HCT116 (cell line): ENCODE measurements around the gene SLC2A4. TPM values are rescaled to one million over a fixed set of nuclear protein-coding genes. Genes with fewer than 3 reads are reported as not detected.
A peak's percentile ranks its signal among the peaks of the same experiment; 100 is the strongest.

ENCODE experiments used
- ATAC-seq: fragments of 200-7000 bp; cut with Tn5 transposase; 2 replicates; pipeline ENCODE4 v1.9.1; 2020; ENCODE audit warnings: mild to moderate bottlenecking, moderate library complexity
- BruUV-seq: library from RNA; stranded (reverse); fragments of 400-500 nt; replicated peaks from 2 replicates; lab custom pipeline; 2021; lab: Mats Ljungman, UMichigan
- CTCF ChIA-PET: fragments of 300-600 bp; sonication (Branson Sonifier 250); formaldehyde crosslinking; loops from one replicate; lab custom pipeline; 2021; ENCODE audit warnings: antibody characterized with exemption; lab: Charles Lee
- POLR2A ChIA-PET: fragments of 300-600, 350-600 bp; sonication (Branson Sonifier 250); formaldehyde crosslinking; loops from one replicate; lab custom pipeline; 2021; ENCODE audit warnings: antibody characterized with exemption; lab: Charles Lee
- RAD21 ChIA-PET, 2 experiments: fragments of 300-600 bp; sonication (Branson Sonifier 250); formaldehyde crosslinking; loops; one replicate each; lab custom pipeline; 2023; ENCODE audit warnings: low total read pairs in 2 of 2; ENCODE audit not compliant: uncharacterized antibody in 2 of 2, unreplicated experiment in 2 of 2, low non-redundant PET in 1 of 2; lab: Charles Lee
- DNase-seq: peaks from one replicate; pipeline ENCODE4 v3.0.0-alpha.2; 2010; ENCODE audit warnings: low read depth, low spot score
- H2AFZ ChIP-seq: fragments of 200-600 bp; shearing (Covaris generic), sonication (generic); 2 replicates; pipeline ENCODE4 v1.6.1; 2017; ENCODE audit warnings: low read depth, mixed run types, mixed read lengths, antibody characterized with exemption, low read length; ENCODE audit not compliant: poor library complexity, severe bottlenecking
- H3K27ac ChIP-seq: 2 replicates; pipeline ENCODE4 v1.5.1; 2012; ENCODE audit warnings: low read depth, low read length
- H3K27me3 ChIP-seq: fragments of 200-600 bp; sonication (generic); 2 replicates; pipeline ENCODE4 v1.6.1; 2016; ENCODE audit warnings: mixed run types, low read length, mixed read lengths; ENCODE audit not compliant: insufficient read depth
- H3K36me3 ChIP-seq, 2 experiments: fragments of 200-500 bp in 1 of 2; fragments of 200-600 bp in 1 of 2; sonication (Bioruptor generic) in 1 of 2; sonication (generic) in 1 of 2; 2 replicates each; pipeline versions ENCODE4 v1.5.1 to v1.6.1; 2014 to 2016; ENCODE audit warnings: low read length in 2 of 2, inconsistent platforms in 1 of 2, mixed read lengths in 1 of 2, mixed run types in 1 of 2; ENCODE audit not compliant: insufficient read depth in 2 of 2, control insufficient read depth in 1 of 2
- H3K4me1 ChIP-seq, 2 experiments: fragments of 200-600 bp in 1 of 2; sonication (generic) in 1 of 2; 2 replicates each; pipeline versions ENCODE4 v1.5.1 to v1.6.1; 2012 to 2017; ENCODE audit warnings: low read length in 2 of 2, inconsistent platforms in 1 of 2, mild to moderate bottlenecking in 1 of 2, mixed read lengths in 1 of 2, mixed run types in 1 of 2, moderate library complexity in 1 of 2; ENCODE audit not compliant: insufficient read depth in 2 of 2, control insufficient read depth in 1 of 2
- H3K4me2 ChIP-seq: fragments of 200-600 bp; sonication (generic); 2 replicates; pipeline ENCODE4 v1.6.1; 2017; ENCODE audit warnings: mixed run types, low read length, mixed read lengths
- H3K4me3 ChIP-seq, 2 experiments: fragments of 200-600 bp in 1 of 2; sonication (generic) in 1 of 2; replicated peaks in 1 of 2; 2 replicates each; pipeline ENCODE4 v1.5.1; 2011 to 2016; ENCODE audit warnings: low read length in 2 of 2, control low read depth in 1 of 2, low read depth in 1 of 2, mild to moderate bottlenecking in 1 of 2, mixed read lengths in 1 of 2, mixed run types in 1 of 2
- H3K79me2 ChIP-seq: fragments of 200-600 bp; sonication (generic); 2 replicates; pipeline ENCODE4 v1.6.1; 2017; ENCODE audit warnings: mild to moderate bottlenecking, mixed run types, low read length, moderate library complexity, mixed read lengths; ENCODE audit not compliant: insufficient read depth
- H3K9ac ChIP-seq: fragments of 200-600 bp; sonication (generic); 2 replicates; pipeline ENCODE4 v1.6.1; 2016; ENCODE audit warnings: low read length, mixed read lengths
- H3K9me2 ChIP-seq: fragments of 200-600 bp; sonication (generic), shearing (Covaris generic); 2 replicates; pipeline ENCODE4 v1.6.1; 2017; ENCODE audit warnings: mixed run types, mild to moderate bottlenecking, moderate library complexity; ENCODE audit not compliant: insufficient read depth
- H3K9me3 ChIP-seq, 2 experiments: fragments of 200-500 bp in 1 of 2; fragments of 200-600 bp in 1 of 2; sonication (Bioruptor generic) in 1 of 2; sonication (generic) in 1 of 2; 2 replicates each; pipeline ENCODE4 v1.6.1; 2014 to 2017; ENCODE audit warnings: low read length in 2 of 2, mixed read lengths in 2 of 2, inconsistent platforms in 1 of 2, low read depth in 1 of 2, mild to moderate bottlenecking in 1 of 2, mixed run types in 1 of 2, moderate library complexity in 1 of 2; ENCODE audit not compliant: control insufficient read depth in 1 of 2, insufficient read depth in 1 of 2
- H4K20me1 ChIP-seq: fragments of 200-600 bp; sonication (generic), shearing (Covaris generic); 2 replicates; pipeline ENCODE4 v1.6.1; 2017; ENCODE audit warnings: mixed run types, mild to moderate bottlenecking, moderate library complexity; ENCODE audit not compliant: insufficient read depth
- CBX3 ChIP-seq: IDR thresholded peaks from 2 replicates; pipeline ENCODE4 v1.6.1; 2012; ENCODE audit warnings: low read depth
- EGR1 ChIP-seq: IDR thresholded peaks from 2 replicates; pipeline ENCODE4 v1.6.1; 2012; ENCODE audit warnings: low read depth
- ELF1 ChIP-seq: IDR thresholded peaks from 2 replicates; pipeline ENCODE4 v1.6.1; 2012; ENCODE audit warnings: low read depth, borderline replicate concordance
- EZH2 ChIP-seq: fragments of 200-600 bp; sonication (generic); IDR thresholded peaks from 2 replicates; pipeline ENCODE4 v1.6.1; 2017; ENCODE audit warnings: antibody characterized with exemption, mixed run types
- EZH2phosphoT487 ChIP-seq: fragments of 200-600 bp; IDR thresholded peaks from 2 replicates; pipeline ENCODE4 v1.6.1; 2018; ENCODE audit warnings: antibody characterized with exemption, borderline replicate concordance
- JUND ChIP-seq: IDR thresholded peaks from 2 replicates; pipeline ENCODE4 v1.6.1; 2012
- SIN3A ChIP-seq: IDR thresholded peaks from 2 replicates; pipeline ENCODE4 v1.6.1; 2012; ENCODE audit warnings: low read depth
- SRF ChIP-seq: IDR thresholded peaks from 2 replicates; pipeline ENCODE4 v1.6.1; 2012; ENCODE audit warnings: low read depth
- TCF7L2 ChIP-seq: IDR thresholded peaks from 2 replicates; pipeline ENCODE4 v1.7.0; 2011; ENCODE audit warnings: borderline replicate concordance, inconsistent platforms; ENCODE audit not compliant: insufficient read depth, insufficient read length; ENCODE audit errors: extremely low read depth
- YY1 ChIP-seq: IDR thresholded peaks from 2 replicates; pipeline ENCODE4 v1.6.1; 2011; ENCODE audit warnings: low read length, low read depth, moderate library complexity, mild to moderate bottlenecking; ENCODE audit not compliant: insufficient replicate concordance; ENCODE audit errors: extremely low read depth
- ZFX ChIP-seq: fragments of 450-650 bp; IDR thresholded peaks from 2 replicates; pipeline ENCODE4 v1.6.1; 2017
- intact Hi-C: fragments of 100-400 bp; cut with micrococcal nuclease; formaldehyde crosslinking; loops from 2 replicates; pipeline ENCODE4 v1.10.0; 2022
- total RNA-seq: library from RNA; stranded (reverse); gene quantifications from one replicate; pipeline ENCODE4 v1.2.1, GENCODE V29; 2021; ENCODE audit not compliant: unreplicated experiment
- TF ChIP-seq, protein P1 (sequence below): IDR thresholded peaks from 2 replicates; pipeline ENCODE4 v1.6.1; 2012
- TF ChIP-seq, protein P2 (sequence below): IDR thresholded peaks from 2 replicates; pipeline ENCODE4 v1.6.1; 2012
- TF ChIP-seq, protein P3 (sequence below), 3 experiments: fragments of 200-600 bp in 1 of 3; sonication (generic) in 1 of 3; IDR thresholded peaks in 2 of 3; conservative IDR thresholded peaks in 1 of 3; 2 replicates each; pipeline ENCODE4 v1.5.1; 2012 to 2017; ENCODE audit warnings: low read depth in 2 of 3, low read length in 2 of 3, antibody characterized with exemption in 1 of 3, borderline replicate concordance in 1 of 3, control low read depth in 1 of 3, mild to moderate bottlenecking in 1 of 3, mixed read lengths in 1 of 3, mixed run types in 1 of 3, moderate library complexity in 1 of 3; ENCODE audit not compliant: insufficient read depth in 1 of 3

The SLC2A4 gene
- total RNA-seq, 1 experiment from 2014 or later = 2.5 TPM

DNA sequence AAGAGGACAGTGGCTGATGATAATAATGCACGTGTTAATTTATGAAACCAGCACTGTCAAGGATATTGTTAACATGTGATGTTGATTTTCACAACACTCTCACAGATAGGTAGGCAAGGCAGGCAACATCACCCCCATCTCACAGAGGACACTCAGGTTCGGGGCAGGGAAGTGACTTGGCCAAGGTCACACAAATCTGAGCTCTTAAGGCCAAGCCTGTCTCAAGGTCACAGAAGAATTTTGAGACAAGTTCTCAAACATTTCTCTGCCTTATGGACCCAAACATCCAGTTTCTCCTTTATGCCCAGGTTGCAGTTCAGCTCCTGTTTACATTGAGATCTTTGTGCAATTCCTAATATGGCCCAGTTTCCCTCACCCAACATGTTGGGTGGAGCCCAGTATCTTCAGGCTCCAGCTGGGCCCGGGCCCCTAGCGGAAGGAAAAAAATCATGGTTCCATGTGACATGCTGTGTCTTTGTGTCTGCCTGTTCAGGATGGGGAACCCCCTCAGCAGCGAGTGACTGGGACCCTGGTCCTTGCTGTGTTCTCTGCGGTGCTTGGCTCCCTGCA lies 1.3 kb downstream of the SLC2A4 start:
- Histone ChIP-seq H4K20me1 (no peaks in the 10 kb centered on the region), H3K4me1 (peaks cover 13 to 34% of the 10 kb centered on the region in 2 experiments), H3K4me3 (no peak overlapping the region), H3K4me2 (peak overlapping the region; percentile 98; the same call in 1 of the 2 replicates), H3K9me3 (no peaks in the 10 kb centered on the region), H3K27me3 (no peaks in the 10 kb centered on the region), H3K79me2 (no peaks in the 10 kb centered on the region), H3K27ac (no peak overlapping the region), H3K36me3 (no peaks in the 10 kb centered on the region), H3K9me2 (no peaks in the 10 kb centered on the region), H2AFZ (no peak overlapping the region)
- RAD21 ChIA-PET = no interaction called here
- BruUV-seq = no TSS peak
- intact Hi-C loops = no loop called here
- no peak for DNase-seq
- TF ChIP-seq EZH2phosphoT487 (no peak), ZFX (no peak), SRF (no peak), SIN3A (no peak), EZH2 (no peak), ELF1 (no peak)
- TF ChIP-seq, protein P1, sequence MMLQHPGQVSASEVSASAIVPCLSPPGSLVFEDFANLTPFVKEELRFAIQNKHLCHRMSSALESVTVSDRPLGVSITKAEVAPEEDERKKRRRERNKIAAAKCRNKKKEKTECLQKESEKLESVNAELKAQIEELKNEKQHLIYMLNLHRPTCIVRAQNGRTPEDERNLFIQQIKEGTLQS = no peak
- TF ChIP-seq, all 23 proteins: peak for 0
- H3K9ac ChIP-seq = peak overlapping the region; percentile 3; the same call in 1 of the 2 replicates
- no peak for ATAC-seq
- CTCF ChIA-PET = interaction anchor here (1.2 kb wide), 1 partner anchor 13 kb away, joined by 3 read pairs; no protein-coding TSS in a partner anchor
- POLR2A ChIA-PET = interaction anchor here (0.6 kb wide), 1 partner anchor 259 kb away, joined by 3 read pairs; no protein-coding TSS in a partner anchor

DNA sequence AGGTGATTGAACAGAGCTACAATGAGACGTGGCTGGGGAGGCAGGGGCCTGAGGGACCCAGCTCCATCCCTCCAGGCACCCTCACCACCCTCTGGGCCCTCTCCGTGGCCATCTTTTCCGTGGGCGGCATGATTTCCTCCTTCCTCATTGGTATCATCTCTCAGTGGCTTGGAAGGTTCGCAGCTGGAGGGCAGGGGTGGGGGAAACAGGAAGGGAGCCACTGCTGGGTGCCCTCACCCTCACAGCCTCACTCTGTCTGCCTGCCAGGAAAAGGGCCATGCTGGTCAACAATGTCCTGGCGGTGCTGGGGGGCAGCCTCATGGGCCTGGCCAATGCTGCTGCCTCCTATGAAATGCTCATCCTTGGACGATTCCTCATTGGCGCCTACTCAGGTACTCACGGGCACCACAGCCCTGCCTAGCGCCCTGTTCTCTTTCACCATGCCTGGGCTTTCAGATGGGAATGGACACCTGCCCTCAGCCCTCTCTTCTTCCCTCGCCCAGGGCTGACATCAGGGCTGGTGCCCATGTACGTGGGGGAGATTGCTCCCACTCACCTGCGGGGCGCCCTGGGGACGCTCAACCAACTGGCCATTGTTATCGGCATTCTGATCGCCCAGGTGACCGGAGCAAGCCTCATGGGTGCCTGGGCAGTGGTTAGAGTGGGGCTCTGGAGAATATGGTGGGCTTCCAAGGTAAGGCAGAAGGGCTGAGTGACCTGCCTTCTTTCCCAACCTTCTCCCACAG lies 2.1 kb downstream of the SLC2A4 start:
- peaks cover 13 to 34% of the 10 kb centered on the region in 2 experiments for H3K4me1 ChIP-seq
- ChIA-PET POLR2A (interaction anchor here (0.9 kb wide), 1 partner anchor 18 kb away, joined by 3 read pairs; no protein-coding TSS in a partner anchor), CTCF (interaction anchor here (1.2 kb wide), 1 partner anchor 13 kb away, joined by 3 read pairs; no protein-coding TSS in a partner anchor), RAD21 (no interaction called here)
- H3K9me2 ChIP-seq = no peaks in the 10 kb centered on the region
- H3K9ac ChIP-seq = no peak overlapping the region
- intact Hi-C loops = no loop called here
- TF ChIP-seq, protein P2, sequence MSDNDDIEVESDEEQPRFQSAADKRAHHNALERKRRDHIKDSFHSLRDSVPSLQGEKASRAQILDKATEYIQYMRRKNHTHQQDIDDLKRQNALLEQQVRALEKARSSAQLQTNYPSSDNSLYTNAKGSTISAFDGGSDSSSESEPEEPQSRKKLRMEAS = no peak
- no peak for TF ChIP-seq ZFX
- TF ChIP-seq EGR1 = no peak
- no peak for TF ChIP-seq CBX3
- TF ChIP-seq, protein P3, sequence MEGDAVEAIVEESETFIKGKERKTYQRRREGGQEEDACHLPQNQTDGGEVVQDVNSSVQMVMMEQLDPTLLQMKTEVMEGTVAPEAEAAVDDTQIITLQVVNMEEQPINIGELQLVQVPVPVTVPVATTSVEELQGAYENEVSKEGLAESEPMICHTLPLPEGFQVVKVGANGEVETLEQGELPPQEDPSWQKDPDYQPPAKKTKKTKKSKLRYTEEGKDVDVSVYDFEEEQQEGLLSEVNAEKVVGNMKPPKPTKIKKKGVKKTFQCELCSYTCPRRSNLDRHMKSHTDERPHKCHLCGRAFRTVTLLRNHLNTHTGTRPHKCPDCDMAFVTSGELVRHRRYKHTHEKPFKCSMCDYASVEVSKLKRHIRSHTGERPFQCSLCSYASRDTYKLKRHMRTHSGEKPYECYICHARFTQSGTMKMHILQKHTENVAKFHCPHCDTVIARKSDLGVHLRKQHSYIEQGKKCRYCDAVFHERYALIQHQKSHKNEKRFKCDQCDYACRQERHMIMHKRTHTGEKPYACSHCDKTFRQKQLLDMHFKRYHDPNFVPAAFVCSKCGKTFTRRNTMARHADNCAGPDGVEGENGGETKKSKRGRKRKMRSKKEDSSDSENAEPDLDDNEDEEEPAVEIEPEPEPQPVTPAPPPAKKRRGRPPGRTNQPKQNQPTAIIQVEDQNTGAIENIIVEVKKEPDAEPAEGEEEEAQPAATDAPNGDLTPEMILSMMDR (IDR thresholded peaks at IDR 0.05 in 2 of 3, conservative IDR thresholded peaks at IDR 0.05 in 1 of 3; ENCODE audit: borderline replicate concordance in 1 of 3, insufficient read depth in 1 of 3, low read depth in 2 of 3, low read length in 2 of 3) = no peak
- no peak for TF ChIP-seq TCF7L2
- TF ChIP-seq YY1 = no peak
- no peak for TF ChIP-seq ELF1
- TF ChIP-seq JUND = no peak
- no peaks in the 10 kb centered on the region for H3K27me3 ChIP-seq
- no peak for ATAC-seq
- no peak overlapping the region for H3K4me3 ChIP-seq
- no peaks in the 10 kb centered on the region for H4K20me1 ChIP-seq
- no peak overlapping the region; the same call in 1 of the 2 replicates for H3K27ac ChIP-seq
- no TSS peak for BruUV-seq
- no peaks in the 10 kb centered on the region for H3K36me3 ChIP-seq
- H2AFZ ChIP-seq = no peak overlapping the region
- no peak overlapping the region for H3K4me2 ChIP-seq
- no peaks in the 10 kb centered on the region for H3K9me3 ChIP-seq
- no peaks in the 10 kb centered on the region for H3K79me2 ChIP-seq
- DNase-seq = no peak
